ENCODE data around the gene SLC1A1. TPM values are rescaled to one million over a fixed set of nuclear protein-coding genes. Genes with fewer than 3 reads are reported as not detected.

Gene SLC1A1
- total RNA-seq, 1 donor from 2014 or later: 1.4 TPM

- H3K27ac Mint-ChIP-seq: no peak overlapping the region
- CTCF ChIA-PET: no interaction called here
- intact Hi-C loops (cut with micrococcal nuclease): no loop called here
These were observed 68.2 kb downstream of the SLC1A1 start for GRCh38 chr9:4558371-4558998.

GRCh38 chr9:4559261-4560182 lies 69.3 kb downstream of the SLC1A1 start:
- DNase-seq: no peak
- no peaks in the 10 kb centered on the region for H3K9me3 Mint-ChIP-seq
- intact Hi-C loops (cut with micrococcal nuclease): no loop called here
- H3K4me1 Mint-ChIP-seq: peaks cover 13% of the 10 kb centered on the region
- POLR2A ChIA-PET: no interaction called here
- CTCF ChIA-PET: no interaction called here
- no peaks in the 10 kb centered on the region for H3K27me3 Mint-ChIP-seq
- no peak for TF ChIP-seq CTCF (IDR thresholded peaks at IDR 0.05)
- H3K27ac Mint-ChIP-seq: no peak overlapping the region
- H3K36me3 Mint-ChIP-seq (ENCODE audit: low read depth): no peaks in the 10 kb centered on the region
- ATAC-seq (ENCODE audit: low read depth): peak; percentile 79
- peak overlapping the region; percentile 25 for H3K4me3 Mint-ChIP-seq

More at GRCh38 chr9:4558371-4558998, 68.2 kb downstream of the SLC1A1 start:
- peaks cover 13% of the 10 kb centered on the region for H3K4me1 Mint-ChIP-seq
- DNase-seq (no peak), ATAC-seq (ENCODE audit: low read depth) (no peak)
- H3K36me3 Mint-ChIP-seq (ENCODE audit: low read depth): no peaks in the 10 kb centered on the region
- no peaks in the 10 kb centered on the region for H3K9me3 Mint-ChIP-seq
- H3K27me3 Mint-ChIP-seq: no peaks in the 10 kb centered on the region
- no peak for TF ChIP-seq CTCF (IDR thresholded peaks at IDR 0.05)
- no peak overlapping the region for H3K4me3 Mint-ChIP-seq
- POLR2A ChIA-PET: no interaction called here

GRCh38 chr9:4563105-4563504 lies 72.8 kb downstream of the SLC1A1 start:
- no peak overlapping the region for H3K27ac Mint-ChIP-seq
- ChIA-PET POLR2A (no interaction called here), CTCF (no interaction called here)
- H3K27me3 Mint-ChIP-seq: peaks cover 5% of the 10 kb centered on the region
- intact Hi-C loops (cut with micrococcal nuclease): no loop called here
- ATAC-seq (ENCODE audit: low read depth) (no peak), DNase-seq (no peak)
- H3K4me1 Mint-ChIP-seq: peaks cover 13% of the 10 kb centered on the region
- no peak for TF ChIP-seq CTCF (IDR thresholded peaks at IDR 0.05)
- H3K9me3 Mint-ChIP-seq: peaks cover 4% of the 10 kb centered on the region
- no peaks in the 10 kb centered on the region for H3K36me3 Mint-ChIP-seq (ENCODE audit: low read depth)
- no peak overlapping the region for H3K4me3 Mint-ChIP-seq

- TF ChIP-seq CTCF (IDR thresholded peaks at IDR 0.05): no peak
- peaks cover 5% of the 10 kb centered on the region for H3K27me3 Mint-ChIP-seq
- POLR2A ChIA-PET: no interaction called here
These were observed 76.5 kb downstream of the SLC1A1 start for GRCh38 chr9:4566806-4567205.

GRCh38 chr9:4567601-4568000 lies 77.3 kb downstream of the SLC1A1 start:
- H3K4me1 Mint-ChIP-seq: no peaks in the 10 kb centered on the region
- DNase-seq: no peak
- H3K27me3 Mint-ChIP-seq: peaks cover 5% of the 10 kb centered on the region
- H3K4me3 Mint-ChIP-seq: no peak overlapping the region
- ATAC-seq (ENCODE audit: low read depth): no peak
- ChIA-PET POLR2A (no interaction called here), CTCF (no interaction called here)
- intact Hi-C loops (cut with micrococcal nuclease): no loop called here
- no peak for TF ChIP-seq CTCF (IDR thresholded peaks at IDR 0.05)
- peaks cover 4% of the 10 kb centered on the region for H3K9me3 Mint-ChIP-seq
- no peak overlapping the region for H3K27ac Mint-ChIP-seq
- no peaks in the 10 kb centered on the region for H3K36me3 Mint-ChIP-seq (ENCODE audit: low read depth)

More at GRCh38 chr9:4566806-4567205, 76.5 kb downstream of the SLC1A1 start:
- no peaks in the 10 kb centered on the region for H3K36me3 Mint-ChIP-seq (ENCODE audit: low read depth)
- intact Hi-C loops (cut with micrococcal nuclease): no loop called here
- ATAC-seq (ENCODE audit: low read depth) (no peak), DNase-seq (no peak)
- peaks cover 4% of the 10 kb centered on the region for H3K9me3 Mint-ChIP-seq
- H3K4me3 Mint-ChIP-seq: no peak overlapping the region
- CTCF ChIA-PET: no interaction called here
- H3K27ac Mint-ChIP-seq: no peak overlapping the region
- H3K4me1 Mint-ChIP-seq: no peaks in the 10 kb centered on the region
